Prostate gland (tissue), 2 donors: Measurements from ENCODE around the gene FBN2.

Experiments
- CTCF ChIP-seq, 4 experiments: fragments of 200-600 bp in 2 of 4; fragments of 450-650 bp in 2 of 4; sonication (generic) in 2 of 4; IDR thresholded peaks; 1 replicate in 3 of 4; 2 replicates in 1 of 4; pipeline ENCODE4 v1.5.1; 2016 to 2019; ENCODE audit warnings: antibody characterized with exemption in 4 of 4, mild to moderate bottlenecking in 2 of 4, moderate library complexity in 2 of 4
- POLR2A ChIP-seq: fragments of 450-650 bp; IDR thresholded peaks from one replicate; pipeline ENCODE4 v1.6.1; 2016; ENCODE audit warnings: antibody characterized with exemption, mild to moderate bottlenecking
- POLR2AphosphoS5 ChIP-seq: sonication (generic); formaldehyde crosslinking; IDR thresholded peaks from one replicate; pipeline ENCODE4 v1.6.1; 2017; ENCODE audit warnings: antibody characterized with exemption

GRCh38 chr5:128378196-128378595 is 159.8 kb downstream of the FBN2 start:
- TF ChIP-seq CTCF (IDR thresholded peaks at IDR 0.05) (no peak), POLR2AphosphoS5 (no peak), POLR2A (no peak)
